GM21825 (cell line): ENCODE results near the gene TP63.
"Not testable (repeated sequence)": the region's sequence is repeated elsewhere in the genome, so short reads cannot be mapped to it uniquely, and the experiment has no call there.

Source experiments
- ATAC-seq: cut with Tn5 transposase; IDR thresholded peaks from one replicate; pipeline ENCODE4 v1.9.1; 2021; ENCODE audit warnings: mild to moderate bottlenecking, moderate library complexity; ENCODE audit not compliant: unreplicated experiment

Gene TP63

GRCh38 chr3:189720736-189721417 lies 89.7 kb downstream of the TP63 start:
- no peak for ATAC-seq

GRCh38 chr3:189721873-189722665 lies 90.9 kb downstream of the TP63 start:
- no peak for ATAC-seq

- ATAC-seq = no peak
These were observed 93.2 kb downstream of the TP63 start for GRCh38 chr3:189724356-189724755.

- ATAC-seq = no peak
These were observed 95.1 kb downstream of the TP63 start for GRCh38 chr3:189726277-189726676.

- ATAC-seq = no peak
These were observed 96.0 kb downstream of the TP63 start for GRCh38 chr3:189727158-189727557.

- ATAC-seq = no peak
These were observed 96.7 kb downstream of the TP63 start for GRCh38 chr3:189727898-189728297.

- no peak for ATAC-seq
These were observed 97.7 kb downstream of the TP63 start for GRCh38 chr3:189728915-189729314.

GRCh38 chr3:189734061-189734460 lies 102.9 kb downstream of the TP63 start:
- no peak for ATAC-seq

GRCh38 chr3:189735913-189736312 lies 104.7 kb downstream of the TP63 start:
- ATAC-seq = no peak

- no peak for ATAC-seq
These were observed 105.9 kb downstream of the TP63 start for GRCh38 chr3:189737071-189737470.

GRCh38 chr3:189737619-189738018 lies 106.4 kb downstream of the TP63 start:
- ATAC-seq = no peak

- no peak for ATAC-seq
These were observed 108.2 kb downstream of the TP63 start for GRCh38 chr3:189739378-189739777.

- ATAC-seq = no peak
These were observed 109.0 kb downstream of the TP63 start for GRCh38 chr3:189740156-189740555.

- ATAC-seq = no peak
These were observed 113.0 kb downstream of the TP63 start for GRCh38 chr3:189744235-189744634.

GRCh38 chr3:189745622-189746021 lies 114.4 kb downstream of the TP63 start:
- no peak for ATAC-seq

GRCh38 chr3:189748046-189748445 lies 116.9 kb downstream of the TP63 start:
- ATAC-seq = no peak

GRCh38 chr3:189750972-189751371 lies 119.8 kb downstream of the TP63 start:
- ATAC-seq = not testable (repeated sequence)

- ATAC-seq = no peak
These were observed 123.2 kb downstream of the TP63 start for GRCh38 chr3:189754356-189754755.

GRCh38 chr3:189756582-189757078 lies 125.4 kb downstream of the TP63 start:
- ATAC-seq = no peak

- no peak for ATAC-seq
These were observed 127.0 kb downstream of the TP63 start for GRCh38 chr3:189758186-189758585.

GRCh38 chr3:189766416-189766815 lies 135.2 kb downstream of the TP63 start:
- no peak for ATAC-seq

GRCh38 chr3:189771842-189772450 lies 140.8 kb downstream of the TP63 start:
- ATAC-seq = no peak
